ENCODE results near the gene SH3BP5L.
"Not testable (repeated sequence)": the region's sequence is repeated elsewhere in the genome, so short reads cannot be mapped to it uniquely, and the experiment has no call there.

Gene SH3BP5L

GRCh38 chr1:248815407-248816034 is 10.2 kb downstream of the SH3BP5L start:
- H3K36me3 Mint-ChIP-seq (ENCODE audit: low read depth) = peaks cover 62% of the 10 kb centered on the region
- H3K27ac Mint-ChIP-seq = peak overlapping the region; percentile 88
- no peaks in the 10 kb centered on the region for H3K27me3 Mint-ChIP-seq (ENCODE audit: low read depth)
- peak overlapping the region; percentile 66 for H3K4me3 Mint-ChIP-seq
- no peak for DNase-seq (ENCODE audit: low spot score)
- no peaks in the 10 kb centered on the region for H3K9me3 Mint-ChIP-seq
- peaks cover 34% of the 10 kb centered on the region for H3K4me1 Mint-ChIP-seq (ENCODE audit: low read depth)

- DNase-seq (ENCODE audit: low spot score) = no peak
- H3K4me3 Mint-ChIP-seq = no peak overlapping the region
- peaks cover 65% of the 10 kb centered on the region for H3K36me3 Mint-ChIP-seq (ENCODE audit: low read depth)
- H3K4me1 Mint-ChIP-seq (ENCODE audit: low read depth) = peaks cover 32% of the 10 kb centered on the region
- no peaks in the 10 kb centered on the region for H3K9me3 Mint-ChIP-seq
- H3K27ac Mint-ChIP-seq = peak overlapping the region; percentile 23
- H3K27me3 Mint-ChIP-seq (ENCODE audit: low read depth) = no peaks in the 10 kb centered on the region
Measured at GRCh38 chr1:248814351-248814750, 11.4 kb downstream of the SH3BP5L start.

GRCh38 chr1:248813546-248813945 is 12.2 kb downstream of the SH3BP5L start:
- Mint-ChIP-seq H3K27ac (no peak overlapping the region), H3K9me3 (no peaks in the 10 kb centered on the region), H3K4me1 (ENCODE audit: low read depth) (peaks cover 26% of the 10 kb centered on the region), H3K36me3 (ENCODE audit: low read depth) (peaks cover 59% of the 10 kb centered on the region), H3K27me3 (ENCODE audit: low read depth) (no peaks in the 10 kb centered on the region), H3K4me3 (no peak overlapping the region)
- no peak for DNase-seq (ENCODE audit: low spot score)

GRCh38 chr1:248812736-248813425 is 12.8 kb downstream of the SH3BP5L start:
- no peaks in the 10 kb centered on the region for H3K27me3 Mint-ChIP-seq (ENCODE audit: low read depth)
- no peak overlapping the region for H3K4me3 Mint-ChIP-seq
- no peaks in the 10 kb centered on the region for H3K9me3 Mint-ChIP-seq
- peaks cover 23% of the 10 kb centered on the region for H3K4me1 Mint-ChIP-seq (ENCODE audit: low read depth)
- peaks cover 55% of the 10 kb centered on the region for H3K36me3 Mint-ChIP-seq (ENCODE audit: low read depth)
- no peak for DNase-seq (ENCODE audit: low spot score)
- H3K27ac Mint-ChIP-seq = peak overlapping the region; percentile 39

GRCh38 chr1:248811514-248812490 is 13.9 kb downstream of the SH3BP5L start:
- Mint-ChIP-seq H3K27me3 (ENCODE audit: low read depth) (no peaks in the 10 kb centered on the region), H3K27ac (peak overlapping the region; percentile 51), H3K9me3 (no peaks in the 10 kb centered on the region), H3K4me1 (ENCODE audit: low read depth) (peaks cover 15% of the 10 kb centered on the region), H3K4me3 (no peak overlapping the region), H3K36me3 (ENCODE audit: low read depth) (peaks cover 50% of the 10 kb centered on the region)
- no peak for DNase-seq (ENCODE audit: low spot score)

- Mint-ChIP-seq H3K27me3 (ENCODE audit: low read depth) (no peaks in the 10 kb centered on the region), H3K4me1 (ENCODE audit: low read depth) (peaks cover 6% of the 10 kb centered on the region), H3K27ac (no peak overlapping the region), H3K9me3 (no peaks in the 10 kb centered on the region), H3K36me3 (ENCODE audit: low read depth) (peaks cover 41% of the 10 kb centered on the region), H3K4me3 (no peak overlapping the region)
- DNase-seq (ENCODE audit: low spot score) = no peak
Measured at GRCh38 chr1:248810727-248811513, 14.8 kb downstream of the SH3BP5L start.

- Mint-ChIP-seq H3K9me3 (no peaks in the 10 kb centered on the region), H3K4me1 (ENCODE audit: low read depth) (peaks cover 2% of the 10 kb centered on the region), H3K27ac (no peak overlapping the region), H3K27me3 (ENCODE audit: low read depth) (no peaks in the 10 kb centered on the region), H3K4me3 (no peak overlapping the region), H3K36me3 (ENCODE audit: low read depth) (peaks cover 35% of the 10 kb centered on the region)
- DNase-seq (ENCODE audit: low spot score) = no peak
Measured at GRCh38 chr1:248810000-248810726, 15.6 kb downstream of the SH3BP5L start.

GRCh38 chr1:248808876-248809275 is 16.8 kb downstream of the SH3BP5L start:
- peaks cover 4% of the 10 kb centered on the region for H3K4me1 Mint-ChIP-seq (ENCODE audit: low read depth)
- no peak for DNase-seq (ENCODE audit: low spot score)
- no peaks in the 10 kb centered on the region for H3K27me3 Mint-ChIP-seq (ENCODE audit: low read depth)
- no peak overlapping the region for H3K4me3 Mint-ChIP-seq
- H3K27ac Mint-ChIP-seq = no peak overlapping the region
- no peaks in the 10 kb centered on the region for H3K9me3 Mint-ChIP-seq
- peaks cover 25% of the 10 kb centered on the region for H3K36me3 Mint-ChIP-seq (ENCODE audit: low read depth)

- H3K27ac Mint-ChIP-seq = no peak overlapping the region
- no peak for DNase-seq (ENCODE audit: low spot score)
- peaks cover 4% of the 10 kb centered on the region for H3K4me1 Mint-ChIP-seq (ENCODE audit: low read depth)
Measured at GRCh38 chr1:248807067-248807737, 18.5 kb downstream of the SH3BP5L start.

GRCh38 chr1:248805876-248806275 is 19.8 kb downstream of the SH3BP5L start:
- Mint-ChIP-seq H3K27ac (no peak overlapping the region), H3K4me3 (no peak overlapping the region), H3K36me3 (ENCODE audit: low read depth) (peaks cover 5% of the 10 kb centered on the region), H3K4me1 (ENCODE audit: low read depth) (peaks cover 4% of the 10 kb centered on the region), H3K9me3 (no peaks in the 10 kb centered on the region), H3K27me3 (ENCODE audit: low read depth) (peaks cover 2% of the 10 kb centered on the region)
- DNase-seq (ENCODE audit: low spot score) = no peak

More at GRCh38 chr1:248807067-248807737, 18.5 kb downstream of the SH3BP5L start:
- peaks cover 12% of the 10 kb centered on the region for H3K36me3 Mint-ChIP-seq (ENCODE audit: low read depth)
- no peak overlapping the region for H3K4me3 Mint-ChIP-seq
- H3K27me3 Mint-ChIP-seq (ENCODE audit: low read depth) = no peaks in the 10 kb centered on the region
- H3K9me3 Mint-ChIP-seq = no peaks in the 10 kb centered on the region

- DNase-seq (ENCODE audit: low spot score) = no peak
- Mint-ChIP-seq H3K4me1 (ENCODE audit: low read depth) (peaks cover 4% of the 10 kb centered on the region), H3K4me3 (no peak overlapping the region), H3K9me3 (no peaks in the 10 kb centered on the region), H3K27ac (no peak overlapping the region), H3K36me3 (ENCODE audit: low read depth) (peaks cover 5% of the 10 kb centered on the region), H3K27me3 (ENCODE audit: low read depth) (peaks cover 5% of the 10 kb centered on the region)
Measured at GRCh38 chr1:248804771-248805681, 20.7 kb downstream of the SH3BP5L start.

GRCh38 chr1:248803501-248803900 is 22.2 kb downstream of the SH3BP5L start:
- not testable (repeated sequence) for H3K27me3 Mint-ChIP-seq (ENCODE audit: low read depth); H3K27ac Mint-ChIP-seq; DNase-seq (ENCODE audit: low spot score); H3K4me1 Mint-ChIP-seq (ENCODE audit: low read depth); H3K36me3 Mint-ChIP-seq (ENCODE audit: low read depth); H3K9me3 Mint-ChIP-seq; H3K4me3 Mint-ChIP-seq
